Fibroblast of upper back skin (primary cell): ENCODE measurements around the gene AP3B1.
"Not testable (repeated sequence)": the region's sequence is repeated elsewhere in the genome, so short reads cannot be mapped to it uniquely, and the experiment has no call there.

Experiments used
- DNase-seq: peaks from one replicate; pipeline ENCODE4 v3.0.0-alpha.2; 2013

The AP3B1 gene

DNA sequence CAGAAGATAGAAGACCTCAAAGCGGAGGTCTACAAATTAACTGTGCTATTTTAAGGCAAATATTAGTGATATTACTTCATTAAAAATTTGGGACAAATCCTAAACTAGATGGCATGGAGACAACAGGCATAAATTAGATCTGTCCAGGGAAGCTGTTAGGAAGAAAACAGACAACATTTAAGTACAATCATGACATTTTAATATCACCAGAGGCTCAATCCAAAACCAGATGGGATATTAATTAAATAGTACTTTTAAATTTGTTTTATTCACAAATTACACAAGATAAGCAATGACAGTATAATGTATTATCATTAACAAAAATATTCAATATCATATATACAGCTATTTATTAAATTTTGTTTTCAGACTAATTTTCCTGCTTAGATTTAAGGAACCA, 161.1 kb downstream of the AP3B1 start:
- no peak for DNase-seq

DNA sequence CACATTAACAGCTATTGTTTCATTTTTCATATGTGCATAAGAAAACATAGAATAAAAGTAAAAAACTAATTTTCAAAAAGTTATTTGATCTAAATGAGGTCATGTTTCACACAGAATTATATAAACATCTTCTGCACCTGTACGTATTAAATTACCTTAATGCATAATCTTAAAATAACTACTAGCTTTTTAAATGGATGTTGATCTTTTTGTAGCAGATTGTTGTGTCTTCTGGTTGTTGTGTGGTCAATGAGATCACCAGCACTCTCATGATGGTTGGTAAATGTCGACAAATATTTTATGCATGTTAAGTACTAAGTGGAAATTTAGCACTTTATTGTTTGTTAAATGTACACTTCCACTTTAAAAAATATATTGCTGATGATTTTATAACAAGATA, 162.0 kb downstream of the AP3B1 start:
- no peak for DNase-seq

GRCh38 chr5:78129597-78129996, 164.9 kb downstream of the AP3B1 start:
- DNase-seq = no peak

- no peak for DNase-seq
Measured at GRCh38 chr5:78127875-78128274, 166.6 kb downstream of the AP3B1 start.

GRCh38 chr5:78126536-78126935, 168.0 kb downstream of the AP3B1 start:
- DNase-seq = no peak

DNA sequence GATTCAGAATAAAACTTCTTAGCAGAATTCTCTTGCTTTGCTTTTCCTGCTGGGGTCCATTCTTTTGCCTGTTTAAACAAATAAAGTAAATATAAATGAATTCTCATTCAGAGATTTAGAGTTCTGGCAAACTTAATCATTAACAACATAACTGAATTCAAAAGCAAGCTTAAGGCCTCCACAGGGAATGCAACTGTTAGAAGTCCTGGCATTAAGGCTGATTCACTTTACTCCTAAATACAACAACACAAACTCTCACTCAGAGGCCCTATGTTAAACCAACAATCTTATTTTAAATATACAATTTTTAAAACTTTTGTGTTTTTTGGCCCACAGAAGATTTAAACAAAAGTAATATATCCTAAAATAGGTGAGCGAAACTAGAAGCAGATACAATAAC, 178.3 kb downstream of the AP3B1 start:
- no peak for DNase-seq

DNA sequence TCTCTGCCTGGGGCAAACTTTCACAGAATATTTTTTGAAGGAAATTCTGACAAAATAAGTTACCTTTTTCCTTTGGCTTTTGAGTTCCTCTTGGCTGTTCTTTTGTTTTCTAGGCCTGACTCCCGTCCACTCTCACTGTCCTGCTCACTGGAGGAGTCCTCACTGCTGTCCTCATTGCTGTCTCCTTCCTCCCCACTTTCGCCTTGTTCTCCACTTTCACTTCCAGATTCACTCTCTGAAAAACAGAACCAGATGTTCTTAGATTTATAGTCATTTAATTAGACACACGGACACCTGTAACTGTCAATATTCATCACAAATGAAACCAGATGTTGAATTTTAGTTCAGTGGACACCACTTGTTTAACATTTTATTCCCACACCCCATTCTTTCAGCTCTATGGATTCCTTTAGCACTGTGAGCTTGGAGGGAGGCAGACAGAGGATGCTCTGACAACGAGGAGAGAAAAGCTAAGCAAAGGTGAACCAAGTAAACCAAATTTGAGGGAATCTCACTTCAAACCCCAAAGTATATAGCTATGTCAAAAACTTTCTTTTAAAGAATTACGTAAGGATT, 180.7 kb downstream of the AP3B1 start:
- no peak for DNase-seq

DNA sequence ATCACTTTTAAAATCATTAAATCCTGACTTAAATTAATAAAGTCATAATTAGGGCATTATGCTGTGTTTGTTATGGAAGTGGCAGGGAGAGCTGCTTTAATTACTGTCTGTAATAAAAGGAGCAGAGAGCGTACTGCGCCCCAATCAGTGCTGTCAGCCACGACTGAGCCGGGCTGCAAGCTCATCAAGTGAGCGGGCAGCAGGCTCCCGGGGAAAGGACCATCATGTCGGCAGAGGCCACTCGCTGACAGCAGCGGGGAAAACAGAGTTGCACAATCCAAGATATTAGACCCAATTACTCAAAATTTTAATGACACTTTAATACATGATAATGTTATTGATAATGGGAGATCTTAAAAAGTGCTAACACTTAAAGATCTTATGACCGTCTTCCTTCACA, 181.6 kb downstream of the AP3B1 start:
- no peak for DNase-seq

GRCh38 chr5:78109891-78110324, 184.6 kb downstream of the AP3B1 start:
- DNase-seq = no peak

- no peak for DNase-seq
Measured at GRCh38 chr5:78108564-78108963, 185.9 kb downstream of the AP3B1 start.

GRCh38 chr5:78103232-78103918, 191.1 kb downstream of the AP3B1 start:
- no peak for DNase-seq

DNA sequence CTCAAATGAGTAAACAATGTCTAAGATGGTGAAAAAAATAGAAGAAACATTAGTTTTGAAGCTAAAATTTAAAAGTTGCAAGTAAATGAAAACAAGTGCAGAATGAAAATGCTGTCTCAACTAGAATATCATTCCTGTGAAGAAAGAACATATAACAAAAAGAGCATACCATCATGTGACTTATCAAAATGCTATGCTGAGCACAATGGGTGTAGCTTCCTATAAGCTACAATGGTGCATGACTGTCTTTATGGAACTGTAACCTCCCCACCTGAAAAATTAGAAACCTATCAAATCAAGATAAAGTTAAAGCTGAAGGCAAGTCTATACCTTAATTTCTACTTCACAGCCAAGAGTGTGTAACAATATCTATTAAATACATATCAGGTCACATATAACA, 192.0 kb downstream of the AP3B1 start:
- DNase-seq = no peak

GRCh38 chr5:78095125-78095524, 199.4 kb downstream of the AP3B1 start:
- DNase-seq = no peak

DNA sequence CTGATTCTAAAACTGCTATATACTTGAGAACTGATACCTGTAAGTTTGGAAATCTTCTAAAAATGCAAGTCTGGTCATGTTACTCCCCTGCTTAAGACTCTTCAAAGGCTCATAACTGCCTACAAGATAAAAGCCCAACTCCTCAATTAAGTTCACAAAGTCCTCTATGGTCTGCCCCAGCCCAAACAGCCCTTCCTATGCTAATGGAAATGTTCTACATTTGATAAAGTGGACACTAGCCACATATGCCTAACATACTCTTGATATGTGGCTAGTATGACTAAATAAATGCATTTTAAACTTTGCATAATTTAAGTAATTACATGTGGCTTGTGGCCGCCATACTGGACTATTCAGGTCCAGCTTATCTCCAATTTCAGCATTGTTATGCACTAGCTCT, 204.5 kb downstream of the AP3B1 start:
- DNase-seq = no peak

DNA sequence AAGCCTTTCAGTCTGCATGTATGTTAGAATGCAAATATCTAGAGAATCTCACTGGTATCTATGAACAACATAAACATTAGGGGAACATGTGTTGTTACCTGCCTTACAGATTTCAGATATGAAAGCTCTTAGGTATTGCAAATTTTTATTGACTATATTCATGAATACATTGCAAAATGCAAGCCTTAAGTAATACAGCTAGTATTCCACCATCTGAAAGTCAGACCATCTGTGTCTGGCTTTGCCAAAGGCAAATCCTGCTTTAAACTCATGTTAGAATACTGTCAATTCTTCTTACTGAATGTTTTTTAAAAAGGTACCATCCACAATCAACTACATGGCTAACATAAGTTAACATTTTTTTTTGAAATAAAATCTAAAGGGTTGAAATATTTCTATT, 215.6 kb downstream of the AP3B1 start:
- no peak for DNase-seq

GRCh38 chr5:78077369-78078068, 217.0 kb downstream of the AP3B1 start:
- no peak for DNase-seq

GRCh38 chr5:78076351-78076750, 218.1 kb downstream of the AP3B1 start:
- no peak for DNase-seq

DNA sequence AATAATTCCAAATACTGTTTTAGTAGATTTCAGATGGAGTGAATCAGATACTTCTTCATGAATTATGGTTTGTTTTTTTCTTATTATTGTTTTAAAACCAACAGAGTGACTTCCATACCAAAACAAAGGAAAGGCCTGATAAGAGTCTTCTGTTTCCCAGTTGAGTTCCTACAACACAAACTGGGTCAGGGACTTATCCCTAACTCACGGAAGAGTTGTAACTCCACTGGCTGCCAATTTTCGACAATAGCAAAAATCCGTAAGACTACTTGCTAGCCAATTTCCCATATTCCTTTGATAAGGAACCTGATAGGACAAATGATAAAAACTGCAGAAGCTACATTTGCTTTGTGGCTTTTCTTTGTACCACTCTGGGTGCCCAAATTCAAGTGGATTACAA, 219.2 kb downstream of the AP3B1 start:
- DNase-seq = no peak

DNA sequence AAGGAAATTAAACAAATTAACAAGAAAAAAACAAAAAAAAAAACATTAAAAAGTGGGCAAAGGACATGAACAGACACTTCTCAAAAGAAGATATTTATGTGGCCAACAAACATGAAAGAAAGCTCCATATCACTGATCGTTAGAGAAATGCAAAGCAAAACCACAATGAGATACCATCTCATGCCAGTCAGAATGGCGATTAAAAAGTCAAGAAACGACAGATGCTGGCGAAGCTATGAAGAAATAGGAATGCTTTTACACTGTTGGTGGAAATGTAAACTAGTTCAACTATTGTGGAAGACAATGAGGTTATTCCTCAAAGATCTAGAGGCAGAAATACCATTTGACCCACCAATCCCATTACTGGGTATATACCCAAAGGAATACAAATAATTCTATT, 223.8 kb downstream of the AP3B1 start:
- not testable (repeated sequence) for DNase-seq

DNA sequence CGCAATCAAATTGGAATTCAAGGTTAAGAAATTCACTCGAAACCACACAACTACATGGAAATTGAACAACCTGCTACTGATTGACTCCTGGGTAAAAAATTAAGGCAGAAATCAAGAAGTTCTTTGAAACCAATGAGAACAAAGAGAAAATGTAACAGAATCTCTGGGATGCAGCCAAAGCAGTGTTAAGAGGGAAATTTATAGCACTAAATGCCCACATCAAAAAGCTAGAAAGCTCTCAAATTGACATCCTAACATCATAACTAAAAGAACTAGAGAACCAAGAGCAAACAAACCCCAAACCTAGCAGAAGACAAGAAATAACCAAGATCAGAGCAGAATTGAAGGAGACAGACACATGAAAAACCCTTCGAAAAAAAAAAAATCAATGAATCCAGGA, 226.9 kb downstream of the AP3B1 start:
- DNase-seq = not testable (repeated sequence)

GRCh38 chr5:78066722-78067121, 227.8 kb downstream of the AP3B1 start:
- not testable (repeated sequence) for DNase-seq

DNA sequence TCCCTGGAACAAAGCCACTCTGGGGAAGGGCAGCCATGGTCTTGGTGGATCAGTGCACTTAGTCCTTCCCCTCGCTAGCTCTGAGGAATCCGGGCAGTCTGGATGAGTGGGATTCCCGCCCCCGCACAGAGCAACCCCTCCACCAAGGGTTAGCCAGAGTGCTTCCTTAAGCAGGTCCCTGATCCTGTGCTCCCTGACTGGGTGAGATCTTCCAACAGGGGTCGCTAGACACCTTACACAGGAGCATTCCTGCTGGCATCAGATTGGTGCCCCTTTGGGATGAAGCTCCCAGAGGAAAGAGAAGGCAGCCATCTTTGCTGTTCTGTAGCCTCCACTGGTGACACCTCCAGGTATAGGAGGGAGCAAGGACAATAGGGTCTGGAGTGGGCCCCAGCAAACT, 228.8 kb downstream of the AP3B1 start:
- no peak for DNase-seq

- no peak for DNase-seq
Measured at GRCh38 chr5:78064941-78065472, 229.5 kb downstream of the AP3B1 start.

DNA sequence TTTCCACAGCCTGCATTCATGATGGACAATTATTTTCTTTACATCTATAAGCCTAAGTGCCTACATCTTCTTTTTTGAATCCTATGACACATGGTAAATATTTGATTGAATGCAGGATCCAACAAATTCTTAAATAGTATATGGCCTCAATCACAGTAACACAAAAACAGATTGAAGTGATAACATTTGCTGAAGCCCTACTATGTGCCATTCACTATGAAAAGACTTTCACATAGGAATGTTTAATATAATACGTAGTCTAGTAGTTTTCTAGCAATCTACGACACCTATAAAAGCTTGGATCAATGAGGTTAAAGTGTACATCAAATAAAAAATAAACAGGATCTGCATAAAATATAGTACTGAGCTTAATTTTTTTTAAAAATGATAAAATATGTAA, 231.0 kb downstream of the AP3B1 start:
- DNase-seq = no peak
